ENCODE data around the gene RBM26.
"Not testable (repeated sequence)": the region's sequence is repeated elsewhere in the genome, so short reads cannot be mapped to it uniquely, and the experiment has no call there.

Gene RBM26

DNA sequence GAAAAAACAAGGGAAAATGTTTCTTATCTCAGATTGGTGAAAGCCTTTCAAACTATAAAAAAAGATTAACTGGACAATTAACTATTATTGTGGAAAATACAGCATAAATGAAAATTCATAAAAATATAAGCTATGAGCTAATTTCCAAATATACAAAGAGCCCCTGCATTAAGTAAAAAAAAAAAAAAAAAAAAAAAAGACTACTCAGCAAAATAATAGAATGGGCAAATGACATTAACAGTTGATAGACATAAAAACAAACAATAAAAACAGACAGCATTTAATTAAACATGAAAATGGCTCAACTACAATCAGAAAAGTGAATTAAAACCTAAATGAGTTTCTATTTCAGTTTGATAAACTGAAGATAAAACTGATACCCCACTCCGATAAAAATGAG, 77.5 kb downstream of the RBM26 start:
- FAIRE-seq = no peak

GRCh38 chr13:79320433-79320832, 85.6 kb downstream of the RBM26 start:
- no peak for FAIRE-seq

GRCh38 chr13:79318664-79319063, 87.4 kb downstream of the RBM26 start:
- no peak for FAIRE-seq

- FAIRE-seq = no peak
Observed at GRCh38 chr13:79317856-79318255, 88.2 kb downstream of the RBM26 start.

GRCh38 chr13:79314652-79315051, 91.4 kb downstream of the RBM26 start:
- no peak for FAIRE-seq

DNA sequence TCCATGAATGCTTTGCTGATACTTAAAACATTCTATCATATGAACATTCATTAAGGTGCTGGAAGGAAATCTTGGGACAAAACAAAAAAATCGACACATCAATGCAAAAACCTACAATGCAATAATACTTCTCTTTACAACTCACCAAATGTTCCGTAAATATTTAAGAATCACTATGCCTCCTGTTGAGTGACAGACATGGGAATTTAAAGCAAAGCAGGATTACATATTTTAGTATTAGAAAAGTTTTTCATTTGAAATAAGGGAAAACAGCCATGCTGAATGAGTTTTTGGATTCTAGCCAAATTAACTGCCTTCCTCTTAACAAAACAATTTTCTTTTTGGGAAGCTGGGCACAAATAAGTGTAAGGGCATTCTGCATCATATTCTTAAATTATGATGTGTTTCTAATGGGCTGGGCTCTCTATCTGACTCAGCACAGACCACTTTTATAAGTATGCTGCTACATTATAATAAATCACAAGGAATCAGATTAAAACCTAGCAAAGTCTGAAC, 93.7 kb downstream of the RBM26 start:
- no peak for FAIRE-seq

GRCh38 chr13:79311386-79311785, 94.7 kb downstream of the RBM26 start:
- no peak for FAIRE-seq

GRCh38 chr13:79309690-79310089, 96.4 kb downstream of the RBM26 start:
- FAIRE-seq = no peak

DNA sequence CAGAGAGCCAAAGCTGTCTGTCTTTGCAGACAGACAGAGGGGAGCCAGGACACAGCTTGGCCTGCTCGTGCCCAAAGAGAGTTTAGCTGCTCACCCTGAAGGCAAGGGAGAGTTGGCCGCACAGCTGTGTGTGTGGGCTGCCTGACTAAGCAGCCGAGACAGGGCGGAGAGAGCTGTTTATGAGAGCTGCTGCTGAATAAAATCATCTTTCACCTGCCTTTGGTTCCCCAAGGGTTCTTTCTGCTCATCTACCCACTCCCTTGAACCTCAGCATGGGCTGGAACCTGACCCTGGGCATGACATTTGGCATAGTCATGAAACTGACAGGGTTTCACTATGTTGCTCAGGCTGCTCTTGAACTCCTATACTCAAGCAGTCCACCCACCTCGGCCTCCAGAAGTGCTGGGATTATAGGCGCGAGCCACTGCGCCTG, 98.2 kb downstream of the RBM26 start:
- no peak for FAIRE-seq

DNA sequence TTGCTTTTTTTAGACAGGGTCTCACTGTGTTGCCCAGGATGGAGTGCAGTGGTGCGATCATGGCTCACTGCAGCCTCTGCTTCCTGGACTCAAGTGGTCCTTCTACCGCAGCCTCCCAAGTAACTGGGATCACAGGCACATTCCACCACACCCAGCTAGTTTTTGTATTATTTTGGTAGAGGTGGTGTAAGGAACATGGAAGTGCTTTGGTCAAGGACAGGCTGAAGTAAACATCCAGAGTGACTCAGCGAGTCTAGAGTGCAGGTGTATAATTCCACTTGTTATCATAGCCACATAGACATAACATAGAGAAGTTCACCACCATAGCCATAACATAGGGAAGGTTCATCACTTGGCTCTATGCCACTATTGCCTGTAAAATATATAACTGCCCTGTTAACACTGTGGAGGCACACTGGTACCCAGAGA, 98.6 kb downstream of the RBM26 start:
- no peak for FAIRE-seq

DNA sequence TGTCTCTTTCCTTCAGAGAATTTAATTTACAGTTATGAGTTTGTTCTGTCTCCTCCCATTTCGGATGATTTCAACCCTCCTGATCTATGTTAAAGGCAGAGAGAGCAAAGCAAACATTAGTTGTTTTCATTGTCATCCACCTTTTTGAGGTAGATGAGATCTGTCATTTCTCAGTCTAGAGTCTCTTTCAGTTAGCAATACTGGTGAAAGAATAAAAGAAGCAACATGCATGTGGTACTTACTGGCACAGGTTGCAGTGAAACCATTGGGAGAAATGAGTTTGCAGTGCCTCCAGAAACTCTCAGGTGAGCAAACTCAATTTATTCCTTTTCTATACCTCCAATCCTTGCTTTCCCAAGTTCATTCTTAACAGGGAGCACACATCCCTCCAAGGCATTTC, 99.4 kb downstream of the RBM26 start:
- no peak for FAIRE-seq

GRCh38 chr13:79297128-79297527, 108.9 kb downstream of the RBM26 start:
- FAIRE-seq = no peak

DNA sequence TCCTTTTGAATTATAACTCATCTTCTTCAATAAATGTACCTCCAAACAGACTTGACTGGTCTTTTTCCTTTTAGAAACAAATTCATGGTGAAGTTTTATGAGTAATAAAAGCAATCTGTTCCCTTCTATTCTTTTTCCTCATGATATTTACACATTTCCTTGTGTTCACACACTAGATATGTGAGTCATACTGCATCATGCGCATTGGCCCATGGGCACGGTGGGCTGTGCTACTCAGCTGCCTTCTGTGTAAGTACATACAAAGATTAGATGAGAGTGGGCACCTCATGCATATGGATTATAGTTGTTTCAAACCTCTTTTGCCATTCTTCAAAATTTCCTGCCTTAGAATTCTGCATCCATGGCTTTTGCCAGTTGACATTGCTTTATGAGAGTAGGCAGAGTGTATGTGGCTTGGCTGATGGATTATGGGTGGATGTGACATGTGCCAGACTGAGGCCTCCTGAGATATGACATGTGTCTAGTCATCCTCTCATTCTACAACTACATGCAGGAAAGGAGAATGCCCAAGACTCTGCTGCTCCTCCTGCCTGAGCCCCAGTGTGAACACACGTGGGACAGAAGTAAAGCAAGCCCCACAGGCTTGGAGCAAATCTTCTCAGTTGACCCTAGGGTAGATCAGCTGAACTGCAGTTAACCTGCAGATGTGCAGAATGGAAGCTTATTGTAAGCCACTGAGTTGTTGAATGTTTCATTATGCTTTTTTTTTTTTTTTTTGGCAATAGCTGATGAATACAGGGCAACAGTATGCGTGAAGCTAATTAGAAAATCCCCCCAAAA, 109.9 kb downstream of the RBM26 start:
- FAIRE-seq = no peak

DNA sequence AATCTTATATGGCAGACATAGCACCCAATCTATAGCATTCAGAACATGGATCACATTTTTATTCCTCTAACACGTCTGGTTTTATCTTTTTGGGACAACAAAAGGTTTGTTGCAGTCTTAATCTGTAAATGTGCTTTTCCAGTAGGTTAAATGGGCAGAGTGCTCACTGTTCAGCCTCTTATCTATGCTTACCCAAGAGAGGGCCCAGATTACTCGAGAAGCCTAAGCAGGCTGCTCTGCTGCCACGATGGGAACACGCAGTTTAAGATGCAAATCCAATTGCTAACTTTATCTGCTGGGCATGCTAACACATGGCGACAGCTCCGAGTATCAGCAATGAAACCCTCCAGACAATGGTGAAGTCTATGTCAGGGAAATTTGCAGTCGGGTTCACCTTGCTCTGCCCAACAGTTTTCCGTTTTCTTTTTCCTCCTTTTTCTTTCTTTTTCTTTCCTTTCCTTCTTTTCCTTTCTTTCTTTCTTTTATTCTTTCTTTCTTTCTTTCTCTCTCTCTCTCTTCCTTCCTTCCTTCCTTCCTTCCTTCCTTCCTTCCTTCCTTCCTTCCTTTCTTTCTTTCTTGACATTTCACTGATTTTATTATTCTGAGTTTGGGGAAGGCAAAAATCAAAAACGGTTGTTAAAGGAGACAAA, 115.3 kb downstream of the RBM26 start:
- no peak for FAIRE-seq

- no peak for FAIRE-seq
Observed at GRCh38 chr13:79289571-79289970, 116.5 kb downstream of the RBM26 start.

DNA sequence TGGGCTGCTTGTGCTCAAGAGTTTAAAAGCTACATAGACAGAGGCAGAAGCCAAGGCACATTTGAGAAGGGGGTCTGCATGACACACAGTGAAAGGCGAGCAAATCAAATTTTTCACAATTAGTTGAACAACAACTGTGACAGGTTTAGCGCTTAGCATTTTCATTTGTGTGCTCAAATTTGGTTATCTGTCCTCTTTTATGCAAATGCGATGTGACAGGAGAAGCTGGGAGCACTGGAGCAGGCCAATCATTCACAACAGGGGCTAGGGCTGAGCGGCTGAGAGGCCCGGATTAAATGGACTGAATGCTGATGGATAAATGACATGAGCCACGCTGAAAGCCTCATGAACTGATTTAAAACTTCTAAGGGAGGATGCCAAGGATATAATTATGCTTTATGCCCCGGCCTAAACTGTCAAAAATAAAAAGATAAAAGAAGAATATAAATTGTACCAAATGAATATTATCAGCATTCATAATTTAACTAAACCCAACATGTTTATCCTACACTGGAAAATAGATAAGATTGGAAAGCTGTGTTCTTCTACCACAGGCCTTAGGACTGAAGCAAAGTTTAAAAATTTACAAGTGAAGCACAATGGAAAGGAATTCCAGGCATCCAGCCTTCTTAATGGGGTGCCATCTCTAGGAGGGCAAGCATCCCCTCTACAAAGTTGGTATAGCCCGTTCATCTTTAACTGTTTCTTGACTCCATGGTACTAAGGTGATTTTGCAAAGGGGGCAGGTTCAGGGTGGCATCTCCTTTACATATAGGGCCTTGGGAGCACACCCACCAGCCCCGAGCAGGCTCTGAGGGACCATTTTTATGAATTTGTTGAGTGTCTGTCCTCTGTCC, 117.9 kb downstream of the RBM26 start:
- no peak for FAIRE-seq

DNA sequence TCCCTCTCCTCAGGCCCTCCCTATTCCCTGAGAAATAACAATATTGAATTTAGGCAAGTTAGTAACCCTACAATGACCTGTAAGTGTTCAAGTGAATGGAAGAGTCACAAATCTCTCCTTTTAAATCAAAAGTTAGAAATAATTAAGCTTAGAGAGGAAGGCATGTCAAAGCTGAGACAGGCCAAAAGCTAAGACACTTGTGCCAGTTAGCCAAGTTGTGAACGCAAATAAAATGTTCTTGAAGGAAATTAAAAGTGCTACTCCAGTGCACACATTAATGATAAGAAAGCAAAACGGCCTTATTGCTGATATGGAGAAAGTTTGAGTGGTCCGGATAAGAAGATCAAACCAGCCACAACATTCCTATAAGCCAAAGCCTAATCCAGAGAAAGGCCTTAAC, 120.9 kb downstream of the RBM26 start:
- FAIRE-seq = no peak

GRCh38 chr13:79283742-79284141, 122.3 kb downstream of the RBM26 start:
- no peak for FAIRE-seq

DNA sequence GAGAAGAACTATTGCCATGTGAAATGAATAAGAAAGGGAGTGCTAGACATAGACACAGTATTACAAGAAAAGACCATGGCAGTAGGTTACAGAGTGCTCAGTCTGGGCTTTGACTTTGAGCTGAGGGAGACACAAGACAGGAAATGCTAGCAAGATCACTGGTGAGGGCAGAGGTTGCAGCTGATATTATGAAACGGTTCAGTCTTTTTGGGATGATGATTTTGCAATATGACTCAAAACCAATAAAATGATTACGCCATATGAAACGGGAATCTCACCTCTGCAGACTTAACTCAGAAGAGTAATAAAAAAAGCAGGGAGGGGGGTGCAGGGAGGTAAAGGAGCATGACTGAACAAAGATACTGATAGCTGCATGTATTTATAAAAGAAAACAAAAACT, 123.1 kb downstream of the RBM26 start:
- FAIRE-seq = no peak

GRCh38 chr13:79282508-79282907, 123.5 kb downstream of the RBM26 start:
- FAIRE-seq = no peak

GRCh38 chr13:79281339-79281747, 124.7 kb downstream of the RBM26 start:
- no peak for FAIRE-seq

DNA sequence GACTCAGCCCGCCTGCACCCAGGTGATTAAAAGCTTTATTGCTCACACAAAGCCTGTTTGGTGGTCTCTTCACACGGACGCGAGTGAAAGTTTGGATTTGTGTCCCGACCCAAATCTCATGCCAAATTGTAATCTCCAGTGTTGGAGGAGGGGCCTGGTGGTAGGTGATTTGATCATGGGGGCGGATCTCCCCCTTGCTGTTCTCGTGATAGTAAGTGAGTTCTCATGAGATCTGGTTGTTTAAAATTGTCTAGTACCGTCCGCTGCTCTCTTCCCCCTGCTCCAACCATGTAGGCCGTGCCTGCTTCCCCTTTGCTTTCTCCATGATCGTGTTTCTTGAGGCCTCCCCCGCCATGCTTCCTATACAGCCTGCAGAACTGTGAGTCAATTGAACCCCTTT, 126.3 kb downstream of the RBM26 start:
- FAIRE-seq = not testable (repeated sequence)

DNA sequence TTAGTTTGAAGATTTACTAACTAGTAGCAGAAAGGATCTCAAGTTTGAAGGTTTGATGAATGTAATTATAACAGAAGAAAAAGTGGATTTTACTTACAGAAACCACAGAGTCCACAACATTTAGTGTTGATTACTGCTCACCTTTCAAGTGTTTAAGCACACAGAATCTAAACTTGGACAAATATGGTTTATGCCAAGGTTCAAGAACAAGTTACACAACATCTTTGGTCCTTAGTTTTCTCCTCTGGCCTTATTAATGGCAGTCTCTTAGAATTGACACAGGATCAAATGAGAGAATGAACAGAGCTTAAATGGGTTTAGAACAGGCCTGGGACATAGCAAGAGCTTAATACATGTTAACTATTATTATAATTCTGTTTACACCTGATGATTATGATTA, 133.0 kb downstream of the RBM26 start:
- FAIRE-seq = no peak
